HepG2 (cell line): Measurements from ENCODE around the gene TMEM270. TPM values are rescaled to one million over a fixed set of nuclear protein-coding genes. Genes with fewer than 3 reads are reported as not detected.

Source experiments
- AFF4 ChIP-seq: sonication (generic); formaldehyde crosslinking; IDR thresholded peaks from 2 replicates; pipeline ENCODE4 v1.4.0; 2020; ENCODE audit warnings: missing genetic modification reagents
- ATF2 ChIP-seq: sonication (generic); formaldehyde crosslinking; IDR thresholded peaks from 2 replicates; pipeline ENCODE4 v1.4.0; 2020; ENCODE audit warnings: missing genetic modification reagents
- E2F1 ChIP-seq: sonication (generic); formaldehyde crosslinking; IDR thresholded peaks from 2 replicates; pipeline ENCODE4 v1.5.0; 2020; ENCODE audit warnings: missing genetic modification reagents
- ETV5 ChIP-seq: IDR thresholded peaks from 2 replicates; pipeline ENCODE4 v1.6.1; 2018; ENCODE audit warnings: missing biosample characterization, missing genetic modification reagents, inconsistent platforms, borderline replicate concordance
- GATA4 ChIP-seq: sonication (generic); IDR thresholded peaks from 2 replicates; pipeline ENCODE4 v1.6.1; 2016; ENCODE audit warnings: antibody characterized with exemption, low read depth, borderline replicate concordance
- NR3C1 ChIP-seq: sonication (generic); formaldehyde crosslinking; IDR thresholded peaks from 2 replicates; pipeline ENCODE4 v1.4.0; 2020; ENCODE audit warnings: missing genetic modification reagents
- PCBP2 ChIP-seq: fragments of 200-400 bp; formaldehyde crosslinking; optimal IDR thresholded peaks from 2 replicates; pipeline ENCODE3; 2018; ENCODE audit warnings: low read length, low read depth; ENCODE audit not compliant: poor library complexity, severe bottlenecking
- POLR2A ChIP-seq, 2 experiments: IDR thresholded peaks; 2 replicates each; pipeline ENCODE4 v1.6.1; 2011; ENCODE audit warnings: low read depth in 2 of 2, low read length in 2 of 2, mild to moderate bottlenecking in 1 of 2, moderate library complexity in 1 of 2; ENCODE audit not compliant: insufficient read depth in 1 of 2
- PRDM10 ChIP-seq: sonication (generic); formaldehyde crosslinking; IDR thresholded peaks from 2 replicates; pipeline ENCODE4 v1.4.0; 2020; ENCODE audit warnings: low read depth, missing genetic modification reagents
- RFXAP ChIP-seq: sonication (generic); formaldehyde crosslinking; IDR thresholded peaks from 2 replicates; pipeline ENCODE4 v1.4.0; 2020; ENCODE audit warnings: missing genetic modification reagents, borderline replicate concordance
- TBX3 ChIP-seq: fragments of 450-650 bp; IDR thresholded peaks from 2 replicates; pipeline ENCODE4 v1.6.1; 2017; ENCODE audit warnings: antibody characterized with exemption, mild to moderate bottlenecking, inconsistent platforms, borderline replicate concordance
- ZBTB49 ChIP-seq: sonication (generic); formaldehyde crosslinking; IDR thresholded peaks from 2 replicates; pipeline ENCODE4 v1.4.0; 2020; ENCODE audit warnings: missing genetic modification reagents, borderline replicate concordance
- ZKSCAN5 ChIP-seq: sonication (generic); formaldehyde crosslinking; IDR thresholded peaks from 2 replicates; pipeline ENCODE4 v1.5.1; 2020; ENCODE audit warnings: mild to moderate bottlenecking, missing genetic modification reagents
- ZNF282 ChIP-seq: fragments of 450-650 bp; IDR thresholded peaks from 2 replicates; pipeline ENCODE4 v1.6.1; 2018; ENCODE audit not compliant: partially characterized antibody
- ZNF883 ChIP-seq: sonication (generic); formaldehyde crosslinking; IDR thresholded peaks from 2 replicates; pipeline ENCODE4 v1.5.1; 2020; ENCODE audit warnings: mild to moderate bottlenecking, missing genetic modification reagents; ENCODE audit errors: not compliant biosample characterization
- polyA plus RNA-seq, 8 experiments: library from polyadenylated mRNA; depleted of rRNA in 3 of 8; stranded (reverse) in 7 of 8; unstranded in 1 of 8; fragments of >200 nt; fragmentation: Illumina TruSeq in 4 of 8; extraction: Trizol in 4 of 8; gene quantifications; 2 replicates each; pipeline versions ENCODE4 v1.2.1 to v1.2.3, GENCODE V29; 2011 to 2016; ENCODE audit warnings: low read depth in 4 of 8, missing spikeins in 1 of 8, mixed read lengths in 1 of 8; ENCODE audit not compliant: insufficient read depth in 1 of 8
- total RNA-seq, 5 experiments: library from RNA; depleted of rRNA; stranded (reverse); fragments of >200 nt; fragmentation: Illumina TruSeq; extraction: Trizol; gene quantifications; 2 replicates each; pipeline ENCODE4 v1.2.3, GENCODE V29; 2016; ENCODE audit warnings: low read depth in 1 of 5

TMEM270 gene
- total and polyA plus RNA-seq, 2 of the 13 experiments (the other 11 are each of a cell fraction or from before 2014, with no cell fraction given), result not detected

- TF ChIP-seq ZBTB49 (no peak), ATF2 (CRISPR knock-in tag) (peak; percentile 14; the same call in 1 of the 2 replicates), GATA4 (peak; percentile 75; the same call in 1 of the 2 replicates), ZKSCAN5 (CRISPR knock-in tag) (0 out of 2 replicates have a peak, but pooled peaks have one; percentile 30), TBX3 (no peak), ZNF883 (CRISPR knock-in tag) (peak; percentile 38), PRDM10 (CRISPR knock-in tag) (no peak), ETV5 (peak; percentile 42; the same call in 1 of the 2 replicates), E2F1 (CRISPR knock-in tag) (no peak), AFF4 (no peak), NR3C1 (CRISPR knock-in tag) (no peak), RFXAP (0 out of 2 replicates have a peak, but pooled peaks have one; percentile 30), ZNF282 (no peak), PCBP2 (no peak), POLR2A (IDR thresholded peaks at IDR 0.05; ENCODE audit: insufficient read depth in 1 of 2, low read depth in 2 of 2, low read length in 2 of 2) (peak; percentile 53 to 88; a peak in 3 of 4 replicates)
Observed at GRCh38 chr7:73842067-73842976, 18.6 kb upstream of the TMEM270 start, which contains the start of gene METTL27 (continued).
